CD4-positive, alpha-beta memory T cell (primary cell): ENCODE results near the gene TMED1. TPM values are rescaled to one million over a fixed set of nuclear protein-coding genes. Genes with fewer than 3 reads are reported as not detected.

Source experiments
- CTCF ChIA-PET: fragments of 350-600 bp; sonication (Branson Sonifier 250); formaldehyde crosslinking; loops from one replicate; lab custom pipeline; 2021; ENCODE audit warnings: inconsistent platforms; ENCODE audit not compliant: partially characterized antibody; lab: Charles Lee
- POLR2A ChIA-PET: fragments of 350-600 bp; sonication (Branson Sonifier 250); formaldehyde crosslinking; loops from one replicate; lab custom pipeline; 2021; ENCODE audit not compliant: partially characterized antibody; lab: Charles Lee
- DNase-seq, 5 donors: peaks; one replicate each; pipeline versions ENCODE4 v3.0.0 to v3.0.0-alpha.2; 2020 to 2022; ENCODE audit warnings: mixed read lengths in 1 of 5
- H3K27ac ChIP-seq: one replicate; pipeline ENCODE4 v1.7.0; 2013; ENCODE audit warnings: low read depth, low read length
- H3K27me3 ChIP-seq: 2 replicates; pipeline ENCODE4 v1.7.0; 2013; ENCODE audit warnings: mild to moderate bottlenecking, low read length, moderate library complexity; ENCODE audit not compliant: insufficient read depth
- H3K36me3 ChIP-seq: 2 replicates; pipeline ENCODE4 v1.7.0; 2013; ENCODE audit warnings: mild to moderate bottlenecking, low read length, moderate library complexity; ENCODE audit not compliant: insufficient read depth
- H3K4me1 ChIP-seq: 2 replicates; pipeline ENCODE4 v1.7.0; 2013; ENCODE audit warnings: mild to moderate bottlenecking, low read length, moderate library complexity; ENCODE audit not compliant: insufficient read depth
- H3K4me3 ChIP-seq, 2 donors: one replicate each; pipeline ENCODE4 v1.7.0; 2013; ENCODE audit warnings: low read length in 2 of 2, mild to moderate bottlenecking in 1 of 2
- H3K9me3 ChIP-seq, 2 donors: one replicate each; pipeline ENCODE4 v1.7.0; 2013; ENCODE audit warnings: low read length in 2 of 2, control low read depth in 1 of 2; ENCODE audit not compliant: control insufficient read depth in 1 of 2
- H3K27ac Mint-ChIP-seq, 7 donors: one replicate each; pipeline ENCODE4 v1.8.0; 2020 to 2021; ENCODE audit warnings: mixed read lengths in 7 of 7, mild to moderate bottlenecking in 6 of 7, inconsistent platforms in 3 of 7, moderate library complexity in 3 of 7
- H3K27me3 Mint-ChIP-seq, 2 donors: one replicate each; pipeline ENCODE4 v1.8.0; 2020 to 2021; ENCODE audit warnings: mixed read lengths in 2 of 2
- H3K36me3 Mint-ChIP-seq, 2 donors: one replicate each; pipeline ENCODE4 v1.8.0; 2020 to 2021; ENCODE audit warnings: mixed read lengths in 2 of 2, inconsistent platforms in 1 of 2, mild to moderate bottlenecking in 1 of 2
- H3K4me1 Mint-ChIP-seq, 4 donors: one replicate each; pipeline ENCODE4 v1.8.0; 2020 to 2021; ENCODE audit warnings: mixed read lengths in 4 of 4, mild to moderate bottlenecking in 1 of 4
- H3K4me3 Mint-ChIP-seq, 8 donors: one replicate each; pipeline ENCODE4 v1.8.0; 2020 to 2021; ENCODE audit warnings: mixed read lengths in 8 of 8, mild to moderate bottlenecking in 7 of 8, moderate library complexity in 6 of 8, inconsistent platforms in 3 of 8
- H3K9me3 Mint-ChIP-seq, 8 donors: one replicate each; pipeline ENCODE4 v1.8.0; 2020 to 2021; ENCODE audit warnings: mixed read lengths in 8 of 8, mild to moderate bottlenecking in 5 of 8, inconsistent platforms in 3 of 8, moderate library complexity in 1 of 8
- intact Hi-C: fragments of 100-400 bp; cut with micrococcal nuclease; formaldehyde crosslinking; loops from one replicate; pipeline ENCODE4 v1.15.1; 2023
- polyA plus RNA-seq, 2 donors: library from polyadenylated mRNA; unstranded; fragments of 300-500 nt; fragmentation: Illumina TruSeq; gene quantifications; one replicate each; pipeline ENCODE4 v1.2.3, GENCODE V29; 2021
- total RNA-seq, 2 experiments: library from RNA; stranded (reverse); gene quantifications; one replicate each; pipeline ENCODE4 v1.2.3, GENCODE V29; 2021

Gene TMED1
- total RNA-seq (10 to 100 TPM in 1 of 2 experiments, 1 to 10 TPM in 1; 9.0 to 10.9 TPM), polyA plus RNA-seq (10 to 100 TPM; 24.7 to 24.9 TPM)

- Mint-ChIP-seq H3K27ac (peak within 1 kb of the TSS; percentile 99 to 100 (median 100)), H3K4me1 (peaks cover 9 to 21% (median 13%) of the 10 kb centered on the region in 4 donors), H3K27me3 (no peaks in the 10 kb centered on the region), H3K9me3 (peaks cover 2 to 16% (median 6%) of the 10 kb centered on the region in 8 donors), H3K36me3 (peaks cover 0 to 31% of the 10 kb centered on the region in 2 donors), H3K4me3 (peak within 1 kb of the TSS; percentile 96 to 100 (median 98))
- H3K27ac ChIP-seq, result peak within 1 kb of the TSS; percentile 95
- H3K9me3 ChIP-seq, result no peaks in the 10 kb centered on the region
- POLR2A ChIA-PET, result interaction anchor here (0.6 to 2.5 kb wide), 30 partner anchors 9 to 1497 kb away, joined by 3 to 46 read pairs (median 4); partner anchors contain the start of genes CARM1, CCDC159, DNM2 and LDLR
- H3K4me3 ChIP-seq, result peak within 1 kb of the TSS; percentile 64 to 89
- CTCF ChIA-PET, result interaction anchor here (0.6 to 6.4 kb wide), 14 partner anchors 10 to 1782 kb away, joined by 3 to 67 read pairs (median 4); partner anchors contain the start of genes CARM1 and DNM2
- intact Hi-C loops, result loop anchor here (1.0 to 10.0 kb wide), 6 partner anchors 35 to 601 kb away; partner anchors contain the start of genes CARM1, CDKN2D, ILF3 and S1PR2
- no peaks in the 10 kb centered on the region for H3K27me3 ChIP-seq
- peaks cover 17% of the 10 kb centered on the region for H3K4me1 ChIP-seq
- no peaks in the 10 kb centered on the region for H3K36me3 ChIP-seq
- DNase-seq, result peak; percentile 94 to 95 (median 94)
Observed at GRCh38 chr19:10835754-10836478, at the start of gene TMED1. TMED1 (minus strand) TSS chr19:10836212; CDS start chr19:10836191, 21 bp downstream.

- Histone ChIP-seq H3K36me3 (no peaks in the 10 kb centered on the region), H3K27ac (no peak overlapping the region), H3K27me3 (no peaks in the 10 kb centered on the region), H3K9me3 (no peaks in the 10 kb centered on the region), H3K4me1 (no peaks in the 10 kb centered on the region), H3K4me3 (no peak overlapping the region)
- Mint-ChIP-seq H3K27me3 (no peaks in the 10 kb centered on the region), H3K27ac (no peak overlapping the region), H3K4me3 (no peak overlapping the region), H3K4me1 (peaks cover 0 to 5% (median 0%) of the 10 kb centered on the region in 4 donors), H3K36me3 (no peaks in the 10 kb centered on the region), H3K9me3 (no peaks in the 10 kb centered on the region)
- CTCF ChIA-PET, result interaction anchor here (0.6 to 1.3 kb wide), 2 partner anchors 31 to 155 kb away, joined by 3 to 4 read pairs; no protein-coding TSS in a partner anchor
- intact Hi-C loops, result no loop called here
- DNase-seq, result no peak
- POLR2A ChIA-PET, result interaction anchor here (0.7 kb wide), 1 partner anchor 277 kb away, joined by 3 read pairs; no protein-coding TSS in a partner anchor
Observed at GRCh38 chr19:10885201-10886169, 49.5 kb upstream of the TMED1 start.

GRCh38 chr19:10884274-10884673 is 48.3 kb upstream of the TMED1 start:
- no peak for DNase-seq
- no peaks in the 10 kb centered on the region for H3K36me3 ChIP-seq
- intact Hi-C loops, result no loop called here
- no peaks in the 10 kb centered on the region for H3K27me3 ChIP-seq
- Mint-ChIP-seq H3K4me1 (peaks cover 1 to 12% (median 4%) of the 10 kb centered on the region in 4 donors), H3K36me3 (no peaks in the 10 kb centered on the region), H3K9me3 (no peaks in the 10 kb centered on the region), H3K27ac (peak overlapping the region in 1 of 7 donors; percentile 63), H3K4me3 (no peak overlapping the region), H3K27me3 (no peaks in the 10 kb centered on the region)
- ChIA-PET CTCF (no interaction called here), POLR2A (no interaction called here)
- no peak overlapping the region for H3K4me3 ChIP-seq
- peaks cover 8% of the 10 kb centered on the region for H3K4me1 ChIP-seq
- H3K27ac ChIP-seq, result no peak overlapping the region
- no peaks in the 10 kb centered on the region for H3K9me3 ChIP-seq

GRCh38 chr19:10882108-10882457 is 46.1 kb upstream of the TMED1 start:
- no peak for DNase-seq
- CTCF ChIA-PET, result interaction anchor here (1.7 kb wide), 1 partner anchor 9 kb away, joined by 6 read pairs; no protein-coding TSS in a partner anchor

GRCh38 chr19:10881403-10882107 is 45.5 kb upstream of the TMED1 start:
- no peaks in the 10 kb centered on the region for H3K36me3 Mint-ChIP-seq
- peaks cover 8 to 22% (median 18%) of the 10 kb centered on the region in 4 donors for H3K4me1 Mint-ChIP-seq
- no peak overlapping the region for H3K4me3 Mint-ChIP-seq
- Histone ChIP-seq H3K27me3 (no peaks in the 10 kb centered on the region), H3K4me3 (no peak overlapping the region), H3K27ac (no peak overlapping the region), H3K9me3 (no peaks in the 10 kb centered on the region), H3K36me3 (no peaks in the 10 kb centered on the region), H3K4me1 (peaks cover 14% of the 10 kb centered on the region)
- CTCF ChIA-PET, result interaction anchor here (0.7 to 1.7 kb wide), 2 partner anchors 9 to 11 kb away, joined by 3 to 6 read pairs; no protein-coding TSS in a partner anchor
- POLR2A ChIA-PET, result no interaction called here
- H3K9me3 Mint-ChIP-seq, result no peaks in the 10 kb centered on the region
- no peaks in the 10 kb centered on the region for H3K27me3 Mint-ChIP-seq
- intact Hi-C loops, result no loop called here
- no peak overlapping the region for H3K27ac Mint-ChIP-seq
- DNase-seq, result no peak

More at GRCh38 chr19:10882108-10882457, 46.1 kb upstream of the TMED1 start:
- POLR2A ChIA-PET, result no interaction called here
- Histone ChIP-seq H3K27ac (no peak overlapping the region), H3K36me3 (no peaks in the 10 kb centered on the region), H3K4me3 (no peak overlapping the region), H3K9me3 (no peaks in the 10 kb centered on the region), H3K4me1 (peaks cover 12% of the 10 kb centered on the region), H3K27me3 (no peaks in the 10 kb centered on the region)
- no peak overlapping the region for H3K4me3 Mint-ChIP-seq
- intact Hi-C loops, result no loop called here
- peaks cover 8 to 26% (median 17%) of the 10 kb centered on the region in 4 donors for H3K4me1 Mint-ChIP-seq
- no peaks in the 10 kb centered on the region for H3K9me3 Mint-ChIP-seq
- H3K27me3 Mint-ChIP-seq, result no peaks in the 10 kb centered on the region
- no peaks in the 10 kb centered on the region for H3K36me3 Mint-ChIP-seq
- H3K27ac Mint-ChIP-seq, result no peak overlapping the region

- Histone ChIP-seq H3K4me3 (no peak overlapping the region), H3K36me3 (no peaks in the 10 kb centered on the region)
- intact Hi-C loops, result no loop called here
Observed at GRCh38 chr19:10878253-10878652, 42.2 kb upstream of the TMED1 start.

More at GRCh38 chr19:10878253-10878652, 42.2 kb upstream of the TMED1 start:
- Histone ChIP-seq H3K27ac (no peak overlapping the region), H3K27me3 (no peaks in the 10 kb centered on the region), H3K4me1 (peaks cover 16% of the 10 kb centered on the region), H3K9me3 (no peaks in the 10 kb centered on the region)
- Mint-ChIP-seq H3K9me3 (peaks cover 0 to 1% (median 0%) of the 10 kb centered on the region in 8 donors), H3K27me3 (no peaks in the 10 kb centered on the region), H3K4me1 (peaks cover 8 to 31% (median 22%) of the 10 kb centered on the region in 4 donors), H3K27ac (peak overlapping the region in 3 of 7 donors; percentile 36 to 71 (median 59)), H3K36me3 (no peaks in the 10 kb centered on the region), H3K4me3 (no peak overlapping the region)
- CTCF ChIA-PET, result interaction anchor here (1.3 to 6.5 kb wide), 2 partner anchors 14 kb away, joined by 6 to 30 read pairs; no protein-coding TSS in a partner anchor
- DNase-seq, result no peak
- POLR2A ChIA-PET, result no interaction called here
